ENCODE measurements around the gene IGFBP7.
"Not testable (repeated sequence)": the region's sequence is repeated elsewhere in the genome, so short reads cannot be mapped to it uniquely, and the experiment has no call there.

IGFBP7 gene

DNA sequence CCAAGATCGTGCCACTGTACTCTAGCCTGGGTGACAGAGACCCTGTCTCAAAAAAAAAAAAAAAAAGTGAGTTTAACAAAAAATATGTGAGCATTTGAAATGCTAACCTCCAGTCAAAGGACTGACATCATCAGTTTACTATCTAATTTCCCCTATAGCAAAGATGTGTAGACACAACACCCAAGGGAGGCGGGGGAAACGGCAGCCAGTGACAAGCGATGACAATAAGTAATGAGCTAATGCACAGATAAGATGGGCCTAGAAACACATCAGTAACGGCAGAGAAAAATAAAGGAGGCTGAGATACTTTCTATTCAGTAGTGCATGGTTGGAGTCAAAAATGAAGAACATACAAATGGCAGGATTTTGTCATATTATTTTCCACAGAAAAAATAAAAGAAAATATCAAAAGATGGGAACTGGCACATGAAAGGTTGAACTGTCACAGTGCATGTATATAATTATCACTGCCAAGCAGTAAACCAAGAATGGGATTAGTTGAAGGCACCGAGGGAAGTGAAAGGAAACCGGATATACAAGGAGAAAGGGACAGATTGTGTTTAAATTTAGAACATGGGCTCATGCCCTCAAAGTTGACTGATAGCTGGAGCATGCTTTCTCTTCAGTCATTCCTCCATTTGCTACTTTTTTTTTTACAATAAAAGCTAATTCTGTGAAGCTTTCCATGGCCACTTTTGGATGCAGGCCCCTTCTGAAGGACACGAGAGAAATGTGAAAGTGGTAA lies 41.8 kb downstream of the IGFBP7 start:
- DNase-seq = no peak

DNA sequence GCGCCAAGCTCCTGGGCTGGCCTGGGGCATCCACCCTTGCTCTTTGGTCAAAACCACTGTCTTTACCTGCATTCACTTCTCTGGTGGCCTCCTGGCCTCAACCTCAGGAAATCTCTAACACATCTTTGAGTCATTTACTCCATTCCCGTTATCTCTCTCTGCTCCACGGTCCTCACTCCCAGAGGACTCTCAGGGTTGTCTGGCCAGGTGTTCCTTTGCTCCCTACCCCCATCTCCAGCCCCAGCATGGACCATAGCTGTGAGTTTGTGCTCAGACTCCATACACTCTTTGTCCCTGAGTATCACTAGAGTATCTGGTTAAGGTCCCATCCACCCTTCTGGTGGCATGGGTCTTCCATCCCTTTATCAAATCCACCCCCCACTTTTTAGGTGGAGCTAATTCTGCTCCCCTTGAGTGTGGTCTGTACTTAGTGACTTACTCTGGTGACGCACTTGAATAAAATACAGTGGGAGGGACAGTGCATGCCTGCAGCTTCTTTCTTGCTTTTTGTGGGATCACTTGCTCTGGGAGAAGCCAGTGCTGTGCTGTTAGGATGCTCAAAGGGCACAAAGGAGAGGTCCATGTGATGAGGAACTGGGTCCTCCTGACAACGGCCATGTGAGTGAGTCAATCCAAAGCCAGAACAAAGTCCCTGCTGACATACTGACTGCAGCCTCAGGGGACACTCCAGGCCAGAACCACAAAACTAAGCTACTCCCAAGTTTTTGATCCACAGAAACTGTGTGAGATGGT lies 44.3 kb downstream of the IGFBP7 start:
- DNase-seq = no peak

DNA sequence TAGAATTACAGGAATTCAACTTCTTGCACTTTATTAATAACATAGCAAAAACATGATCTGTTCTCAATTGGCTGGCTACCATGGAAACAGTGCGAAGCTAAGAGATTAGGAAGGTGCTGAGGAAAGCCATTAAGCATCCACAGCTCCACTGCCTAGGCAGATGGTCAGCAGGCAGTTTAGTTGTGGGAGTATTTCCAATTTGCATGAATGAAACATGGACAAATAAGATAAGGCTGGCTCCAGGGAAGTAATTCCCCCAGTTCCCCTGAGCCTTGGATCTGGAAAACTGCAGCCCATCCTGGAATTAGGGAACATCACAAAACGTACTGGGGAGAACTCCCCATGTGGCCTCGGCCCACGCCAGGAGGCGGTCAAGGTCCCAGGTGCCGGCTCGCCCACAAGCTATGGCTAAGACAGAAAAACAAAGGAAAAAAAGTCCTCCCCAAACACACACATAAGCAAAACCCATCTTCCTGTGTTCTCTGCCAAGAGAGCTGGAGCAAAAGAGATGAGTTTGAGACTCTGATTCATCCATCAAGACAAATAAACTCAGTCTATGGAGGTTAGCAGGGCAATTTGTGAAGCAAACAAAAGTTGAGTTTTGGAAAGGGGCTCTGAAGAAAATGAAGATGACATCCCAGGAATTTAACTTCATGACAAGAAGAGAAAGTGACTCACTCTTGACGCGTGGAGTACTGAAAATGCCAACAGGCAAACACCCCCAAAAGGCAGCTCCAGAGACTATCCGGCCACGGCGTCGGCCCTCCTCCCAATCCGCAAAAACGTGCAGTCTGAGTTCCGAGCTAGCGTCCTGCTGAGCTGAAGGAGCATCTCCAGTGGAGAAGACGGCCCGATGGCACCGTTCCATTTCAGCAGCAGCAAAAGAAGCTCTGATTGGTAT lies 45.1 kb downstream of the IGFBP7 start:
- no peak for DNase-seq

DNA sequence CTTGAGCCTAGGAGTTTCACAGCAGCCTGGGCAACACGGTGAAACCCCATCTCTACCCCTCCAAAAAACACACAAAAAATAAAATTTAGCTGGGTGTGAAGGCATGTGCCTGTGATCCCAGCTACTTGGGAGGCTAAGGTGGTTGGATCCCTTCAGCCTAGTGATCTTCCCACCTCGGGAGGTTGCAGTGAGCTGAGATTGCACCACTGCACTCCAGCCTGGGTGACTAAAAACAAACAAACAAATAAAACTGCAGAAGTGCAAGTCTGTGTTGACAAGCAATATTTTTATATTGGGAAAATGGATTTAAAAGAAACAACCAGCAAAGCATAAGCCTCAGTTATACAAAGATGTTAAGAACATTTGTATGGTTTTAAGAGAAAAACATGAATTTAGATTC lies 46.1 kb downstream of the IGFBP7 start:
- DNase-seq = no peak

DNA sequence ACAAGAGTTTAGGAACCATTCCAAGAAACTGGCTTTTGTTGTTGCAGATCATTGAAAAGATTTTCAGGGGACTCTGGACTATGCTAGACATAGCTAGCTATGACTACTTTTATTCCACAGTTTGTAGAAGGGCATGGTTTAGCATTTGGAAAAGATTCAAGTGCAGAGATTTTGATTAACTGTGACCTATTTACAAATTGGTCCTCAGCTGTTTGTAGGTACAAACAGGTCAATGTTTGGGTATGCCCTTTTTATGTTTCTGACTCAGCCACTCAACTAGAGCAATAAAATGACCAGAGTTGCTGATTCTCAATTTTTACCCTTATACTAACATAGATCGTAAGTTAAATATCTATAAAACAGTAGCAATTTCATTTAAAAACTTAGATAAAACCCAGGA lies 46.7 kb downstream of the IGFBP7 start:
- DNase-seq = no peak

DNA sequence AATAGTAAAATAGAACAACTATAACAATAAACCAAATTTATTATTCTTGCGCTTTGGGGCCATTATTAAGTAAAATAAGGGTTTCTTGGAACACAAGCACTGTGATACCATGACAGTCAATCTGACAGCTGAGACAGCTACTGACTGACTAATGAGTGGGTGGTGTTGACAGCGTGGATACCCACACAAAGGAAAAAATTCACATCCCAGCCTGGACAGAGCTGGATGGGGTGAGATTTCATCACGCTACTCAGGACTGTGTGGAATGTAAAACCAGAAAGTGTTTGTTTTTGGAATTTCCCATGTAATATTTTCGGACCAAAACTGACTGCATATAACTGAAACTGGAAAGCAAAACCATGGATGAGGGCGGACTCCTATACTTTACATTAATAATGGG lies 48.8 kb downstream of the IGFBP7 start:
- no peak for DNase-seq

DNA sequence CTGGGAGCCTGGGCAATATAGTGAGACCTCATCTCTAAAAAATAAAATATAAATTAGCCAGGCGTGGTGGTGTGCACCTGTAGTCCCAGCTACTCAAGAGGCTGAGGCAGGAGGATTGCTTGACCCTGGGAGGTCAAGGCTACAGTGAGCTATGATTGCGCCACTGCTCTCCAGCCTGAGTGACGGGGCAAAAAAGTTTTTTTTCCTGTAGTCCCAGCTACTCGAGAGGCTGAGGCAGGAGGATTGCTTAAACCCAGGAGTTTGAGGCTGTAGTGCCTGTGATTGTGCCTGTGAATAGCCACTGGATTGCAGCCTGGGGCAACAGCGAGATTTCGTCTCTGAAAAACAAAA lies 49.5 kb downstream of the IGFBP7 start:
- not testable (repeated sequence) for DNase-seq

DNA sequence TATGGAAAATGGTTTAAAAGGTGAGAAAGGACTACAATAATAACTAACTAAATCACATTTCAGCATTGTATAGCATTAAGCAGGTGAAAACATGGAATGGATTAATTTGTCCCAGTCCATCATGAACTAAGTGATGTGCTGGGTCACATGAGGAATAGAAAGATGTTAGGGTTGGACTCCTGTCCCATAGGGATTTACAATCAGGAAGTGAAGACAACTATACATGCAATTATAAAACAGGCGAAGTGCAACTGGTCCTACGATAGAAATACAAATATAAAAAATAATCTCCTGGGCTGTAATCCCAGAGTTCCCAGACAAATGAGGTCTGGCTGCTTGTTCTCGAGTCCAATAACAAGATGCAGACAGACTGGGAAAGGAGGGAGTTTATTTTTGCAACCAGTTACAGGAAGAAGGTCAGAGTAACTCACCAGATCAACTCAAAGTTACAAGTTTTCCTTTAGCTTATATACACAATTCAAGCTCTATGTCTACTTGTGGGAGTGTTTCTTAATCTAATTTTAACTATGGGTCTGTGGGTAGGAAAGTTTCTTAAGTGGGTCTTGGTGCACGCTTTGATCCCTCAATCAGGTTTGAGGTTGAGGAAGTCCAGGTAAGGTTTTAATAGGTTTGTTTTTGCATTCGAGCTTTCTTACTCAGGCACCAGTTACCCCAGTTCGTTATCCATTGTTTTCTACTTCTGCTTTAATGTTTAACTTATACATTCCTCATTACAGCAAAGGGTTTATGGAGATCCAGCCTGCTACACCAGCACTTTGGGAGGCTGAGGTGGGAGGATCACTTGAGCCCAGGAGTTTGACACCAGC lies 50.1 kb downstream of the IGFBP7 start:
- DNase-seq = no peak

DNA sequence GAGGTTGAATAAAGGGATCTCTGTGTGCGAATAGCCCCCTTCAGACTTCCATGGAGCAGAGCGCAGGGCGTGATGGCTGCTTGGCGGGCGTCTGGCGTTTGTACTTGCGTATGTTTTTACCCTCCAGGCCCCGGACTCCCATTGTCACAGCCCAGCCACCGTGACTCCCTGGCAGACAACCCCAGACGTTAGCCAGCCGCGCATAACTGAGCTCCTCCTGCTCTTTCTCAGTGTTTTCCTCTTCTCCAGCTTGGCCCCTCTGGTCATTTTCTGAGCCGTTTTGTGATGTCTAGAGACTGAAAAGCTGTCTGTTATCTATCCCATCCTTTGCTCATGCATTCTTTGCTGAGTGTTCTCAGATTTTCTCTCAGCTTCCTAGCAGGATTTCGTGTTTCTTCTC lies 54.3 kb downstream of the IGFBP7 start:
- DNase-seq = no peak

DNA sequence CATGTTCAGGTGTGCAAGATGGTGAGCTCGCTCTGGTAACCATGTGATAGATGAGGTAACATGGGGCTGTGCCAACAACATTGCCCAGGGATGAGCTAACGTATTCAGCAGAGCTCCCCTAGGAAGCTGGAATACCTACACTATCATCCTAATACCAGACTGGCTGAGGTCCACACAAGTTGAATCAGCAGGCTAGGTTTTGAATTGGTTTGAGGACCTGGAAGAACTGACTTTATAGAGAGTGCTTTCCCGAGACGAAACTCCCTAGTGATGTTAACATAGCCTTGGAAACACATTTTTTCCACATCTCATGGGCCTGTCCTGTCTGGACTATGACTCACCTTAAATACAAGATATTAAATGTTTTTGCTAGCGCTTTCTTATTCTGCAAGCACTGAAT lies 56.7 kb downstream of the IGFBP7 start:
- no peak for DNase-seq

DNA sequence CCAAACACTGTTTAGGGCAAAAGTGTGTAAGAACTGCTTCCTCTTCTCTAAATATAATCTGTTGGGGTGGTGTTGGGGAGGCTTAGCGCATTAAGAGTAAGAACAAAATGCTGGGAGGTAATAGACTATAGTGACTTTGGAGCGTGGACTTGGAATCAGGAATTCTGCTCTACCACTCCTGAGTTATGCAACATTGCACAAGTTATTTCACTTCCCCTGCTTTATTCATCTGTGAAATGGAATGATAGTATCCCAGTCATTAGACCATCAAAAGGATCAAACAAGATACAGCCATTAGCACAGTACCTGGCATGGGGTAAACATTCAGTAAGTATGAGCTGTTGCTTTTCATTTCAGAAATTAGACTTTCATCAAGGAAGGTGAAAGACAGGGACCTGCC lies 58.7 kb downstream of the IGFBP7 start:
- DNase-seq = no peak

DNA sequence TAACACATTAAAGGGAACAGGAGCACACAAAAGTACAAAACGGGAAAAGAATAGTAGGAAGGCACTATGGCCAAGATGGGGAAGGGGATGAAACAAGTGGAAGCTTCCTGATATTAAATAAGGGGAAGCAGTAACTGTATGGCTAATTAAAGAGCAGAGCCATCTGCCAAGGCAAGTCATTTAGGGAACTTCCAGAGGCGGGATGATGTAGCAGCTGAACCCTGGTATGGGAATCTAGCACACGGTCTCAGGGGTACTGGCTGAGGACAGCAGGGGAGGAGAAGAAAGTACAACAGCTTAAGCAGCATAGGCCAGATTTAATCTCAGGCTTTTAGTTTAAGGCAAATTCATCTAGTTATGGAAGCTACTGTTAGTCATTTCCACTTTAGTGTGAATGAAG lies 59.1 kb downstream of the IGFBP7 start:
- no peak for DNase-seq

DNA sequence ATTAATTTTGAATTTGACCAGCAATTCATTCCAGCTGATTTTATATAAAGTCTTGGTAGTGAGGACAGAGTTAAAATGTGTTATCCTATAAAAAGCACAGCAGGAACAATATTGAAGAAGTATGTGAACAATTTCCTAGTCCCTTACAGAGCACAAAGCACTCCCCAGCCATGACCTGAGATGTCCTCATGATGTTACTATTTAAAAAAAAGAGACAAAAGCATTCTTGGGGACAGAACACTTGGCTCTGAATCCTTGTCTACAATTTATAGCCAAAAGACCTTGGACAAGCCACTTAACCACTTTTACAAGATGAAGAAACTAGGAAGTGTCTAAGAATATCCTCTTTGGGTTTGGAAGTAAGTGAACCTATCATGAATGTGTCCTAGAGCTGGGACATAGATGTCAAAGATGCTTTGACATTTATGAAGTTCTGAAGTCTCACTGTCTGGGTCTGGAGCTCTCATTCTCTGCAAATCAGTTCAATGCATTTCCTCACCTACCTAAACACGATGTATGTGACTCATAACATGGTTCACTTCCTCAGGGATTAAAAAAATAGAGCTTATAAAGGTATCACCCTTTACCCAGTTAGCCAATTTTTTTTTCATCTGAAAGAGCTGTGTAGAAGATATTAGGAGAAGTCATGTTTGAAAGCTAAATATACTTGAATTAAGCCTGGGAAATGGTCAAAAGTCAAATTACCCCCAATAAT lies 61.4 kb downstream of the IGFBP7 start:
- DNase-seq = no peak

DNA sequence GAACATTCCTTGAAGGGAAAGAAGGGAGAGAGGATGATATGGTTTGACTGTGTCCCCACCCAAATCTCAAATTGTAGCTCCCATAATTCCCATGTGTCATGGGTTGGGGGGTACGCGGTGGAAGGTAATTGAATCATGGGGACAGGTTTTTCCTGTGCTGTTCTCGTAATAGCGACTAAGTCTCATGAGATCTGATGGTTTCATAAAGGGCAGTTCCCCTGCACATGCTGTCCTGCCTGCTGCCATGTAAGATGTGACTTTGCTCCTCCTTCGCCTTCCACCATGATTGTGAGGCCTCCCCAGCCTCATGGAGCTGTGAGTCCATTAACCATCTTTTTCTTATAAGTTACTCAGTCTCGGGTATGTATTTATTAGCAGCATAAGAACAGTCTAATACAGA lies 63.1 kb downstream of the IGFBP7 start:
- not testable (repeated sequence) for DNase-seq

DNA sequence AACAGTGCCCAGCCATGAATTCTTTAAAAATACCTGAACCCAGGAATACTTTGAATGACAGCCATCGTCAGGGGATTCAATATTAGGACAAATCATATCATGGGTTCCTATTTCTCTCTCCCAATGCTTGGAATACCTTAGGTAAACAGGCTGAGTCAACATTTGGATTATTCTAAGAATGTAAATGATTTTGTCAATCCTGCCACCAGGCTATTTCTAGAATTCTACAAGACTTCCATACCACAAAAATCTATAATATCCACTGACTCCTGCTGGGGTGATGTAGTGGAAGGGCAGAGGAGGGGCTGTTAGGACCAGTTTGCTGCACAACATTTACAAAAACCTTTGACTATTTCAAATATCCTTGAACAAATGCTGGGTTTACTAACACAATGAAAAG lies 65.2 kb downstream of the IGFBP7 start:
- DNase-seq = no peak

DNA sequence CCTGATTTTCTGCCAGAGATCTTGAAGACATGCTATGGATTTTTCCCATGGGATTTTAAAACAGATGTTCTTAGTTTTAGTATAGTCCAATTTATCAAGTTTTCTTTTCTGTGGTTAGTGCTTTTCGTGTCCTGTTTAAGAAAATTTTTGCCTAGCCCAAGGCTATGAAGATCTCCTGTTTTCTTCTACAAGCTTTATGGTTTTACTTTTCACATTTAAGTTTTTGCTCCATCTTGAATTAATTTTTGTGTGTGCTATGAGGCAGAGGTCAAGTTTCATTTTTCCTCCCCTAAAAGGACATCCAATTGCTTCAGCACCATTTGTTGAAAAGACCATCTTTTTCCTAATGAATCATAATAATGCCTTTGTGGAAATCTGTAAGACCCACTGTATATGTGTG lies 65.9 kb downstream of the IGFBP7 start:
- no peak for DNase-seq

DNA sequence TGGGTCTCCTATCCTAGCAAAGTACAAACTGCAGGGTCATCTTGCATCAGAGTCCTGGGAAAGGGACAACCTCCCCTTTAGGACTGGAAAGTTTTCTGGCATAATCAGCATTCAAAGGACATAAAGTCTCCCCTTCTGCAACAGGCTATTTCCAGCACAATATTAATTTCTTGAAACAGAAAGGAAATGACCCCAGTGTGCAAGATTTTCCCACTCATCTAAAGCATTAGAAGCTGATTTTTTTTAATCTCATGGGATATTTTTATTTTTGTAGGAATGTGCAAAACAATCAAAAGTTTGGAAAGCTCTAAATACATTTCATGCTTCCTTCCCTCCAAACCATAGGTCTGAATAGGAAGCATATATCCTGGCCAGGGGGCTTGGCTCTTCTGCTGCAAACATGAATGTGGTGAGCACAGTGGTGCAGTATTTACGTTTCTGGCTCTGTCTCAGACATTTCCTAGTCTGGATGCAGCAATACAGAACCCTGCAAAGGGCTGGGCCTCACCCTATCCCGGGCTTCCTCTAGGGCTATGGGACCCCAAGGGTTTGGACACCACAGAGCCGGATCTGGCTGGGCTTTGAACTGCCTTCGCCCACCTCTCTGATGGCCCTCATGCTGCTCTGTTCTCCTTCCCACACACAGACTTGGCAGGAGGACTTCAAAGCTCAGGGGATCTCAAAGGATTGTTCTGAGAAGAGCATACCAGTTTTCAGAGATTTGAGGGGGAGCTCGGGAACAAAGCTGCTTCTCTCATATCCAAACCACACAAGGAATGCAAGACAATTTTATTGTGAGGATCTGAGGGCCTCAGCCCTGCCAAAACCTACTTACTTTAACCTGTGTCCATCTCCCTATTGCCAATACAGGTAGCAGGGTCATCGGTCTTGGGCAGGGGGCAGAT lies 66.6 kb downstream of the IGFBP7 start:
- no peak for DNase-seq

DNA sequence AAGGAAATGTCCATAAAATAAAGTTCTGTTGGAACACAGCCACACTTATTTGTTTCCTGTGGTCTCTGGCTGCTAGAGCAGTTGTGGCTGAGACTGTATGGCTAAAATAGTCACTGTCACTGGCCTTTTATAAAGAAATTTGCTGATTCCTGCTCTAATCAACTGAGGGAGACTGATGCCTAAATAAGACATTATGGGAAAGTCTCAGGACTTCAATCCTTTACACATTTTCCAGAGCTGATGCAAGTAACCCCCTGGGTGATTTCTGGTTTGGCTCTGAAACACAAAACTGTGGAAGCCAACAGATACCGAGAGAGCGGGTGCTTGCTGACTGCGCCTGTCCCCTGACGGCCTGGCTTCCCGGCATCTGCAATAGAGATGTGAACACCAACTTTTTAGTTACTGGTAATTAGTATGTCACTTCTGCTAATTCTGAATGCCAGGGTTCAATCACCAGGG lies 67.4 kb downstream of the IGFBP7 start:
- DNase-seq = no peak

DNA sequence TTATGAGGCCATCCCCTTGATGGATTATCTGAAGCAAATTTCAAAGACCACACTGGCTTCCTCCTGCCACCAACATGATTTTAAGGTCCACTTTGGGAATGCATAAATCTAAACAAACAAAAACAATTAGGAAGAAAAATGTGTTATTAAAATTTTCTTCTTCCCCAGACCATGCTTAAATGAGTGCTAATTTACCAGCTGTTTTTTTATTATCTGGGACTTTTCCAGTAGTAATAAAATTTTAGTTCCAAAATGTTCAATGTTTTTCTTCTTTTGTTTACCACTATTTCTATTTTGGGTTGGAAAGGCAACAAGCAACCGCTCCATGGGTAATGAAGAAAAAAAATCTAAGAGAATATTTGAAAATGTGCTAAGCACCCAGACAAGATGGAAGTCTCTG lies 69.2 kb downstream of the IGFBP7 start:
- no peak for DNase-seq

DNA sequence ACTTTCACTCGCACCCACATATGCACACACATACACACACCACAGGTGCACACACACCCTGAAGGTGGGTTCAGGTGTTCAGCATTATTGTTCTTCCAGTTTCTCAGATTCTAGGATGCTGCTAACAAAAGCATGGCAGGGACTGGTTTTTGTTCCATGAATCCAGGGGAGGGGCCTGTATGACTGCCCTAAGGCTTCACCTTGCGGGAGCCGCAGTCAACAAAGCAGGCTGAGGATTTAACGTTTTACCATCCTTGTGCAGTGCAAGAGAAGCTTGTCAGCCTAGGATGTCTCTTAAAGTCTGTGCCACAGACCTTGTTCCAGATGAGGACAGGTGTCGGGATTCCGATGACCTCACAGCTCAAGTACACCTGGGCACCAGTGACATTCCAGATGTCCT lies 69.7 kb downstream of the IGFBP7 start:
- DNase-seq = no peak

DNA sequence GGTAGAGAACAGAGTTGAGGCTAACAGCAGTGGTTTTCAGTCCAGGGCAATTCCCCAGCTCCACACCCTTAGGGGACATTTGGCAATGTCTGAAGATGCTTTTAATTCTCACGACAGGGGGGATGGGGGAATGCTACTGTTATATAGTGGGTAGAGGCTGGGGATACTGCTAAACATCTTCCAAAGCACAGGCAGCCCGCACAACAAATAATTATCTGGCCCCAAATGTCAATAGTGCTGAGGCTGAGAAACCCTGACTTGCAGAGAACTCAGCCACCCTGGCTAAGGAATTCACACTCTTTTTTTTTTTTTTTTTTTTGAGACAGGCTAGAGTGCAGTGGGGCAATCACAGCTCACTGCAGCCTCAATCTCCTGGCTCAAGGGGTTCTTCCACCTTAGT lies 70.8 kb downstream of the IGFBP7 start:
- no peak for DNase-seq
